ENCODE measurements around the gene RCCD1. TPM values are rescaled to one million over a fixed set of nuclear protein-coding genes. Genes with fewer than 3 reads are reported as not detected.
"Not testable (repeated sequence)": the region's sequence is repeated elsewhere in the genome, so short reads cannot be mapped to it uniquely, and the experiment has no call there.

Gene RCCD1
- total RNA-seq, 2 experiments from 2014 or later = 31.3 to 32.8 TPM

GRCh38 chr15:90912770-90913075 is 42.0 kb upstream of the RCCD1 start:
- Mint-ChIP-seq H3K4me3 (no peak overlapping the region), H3K4me1 (no peaks in the 10 kb centered on the region), H3K36me3 (ENCODE audit: low read depth) (peaks cover 78% of the 10 kb centered on the region), H3K27ac (no peak overlapping the region), H3K27me3 (no peaks in the 10 kb centered on the region), H3K9me3 (no peaks in the 10 kb centered on the region)
- DNase-seq = no peak
- ChIA-PET POLR2A (interaction anchor here (2.7 kb wide), 1 partner anchor 9 kb away, joined by 17 read pairs; the partner anchor contains the start of gene MAN2A2), CTCF (no interaction called here)

GRCh38 chr15:90913398-90913944 is 41.2 kb upstream of the RCCD1 start:
- Mint-ChIP-seq H3K9me3 (no peaks in the 10 kb centered on the region), H3K4me3 (no peak overlapping the region), H3K27ac (no peak overlapping the region), H3K36me3 (ENCODE audit: low read depth) (peaks cover 79% of the 10 kb centered on the region), H3K4me1 (no peaks in the 10 kb centered on the region), H3K27me3 (no peaks in the 10 kb centered on the region)
- CTCF ChIA-PET = interaction anchor here (1.6 to 1.8 kb wide), 2 partner anchors 18 to 21 kb away, joined by 3 to 10 read pairs; partner anchors contain the start of gene HDDC3
- POLR2A ChIA-PET = interaction anchor here (1.2 to 2.7 kb wide), 3 partner anchors 10 to 18 kb away, joined by 3 to 17 read pairs (median 5); partner anchors contain the start of gene MAN2A2
- DNase-seq = no peak

GRCh38 chr15:90914305-90915080 is 40.2 kb upstream of the RCCD1 start:
- Mint-ChIP-seq H3K4me1 (no peaks in the 10 kb centered on the region), H3K9me3 (no peaks in the 10 kb centered on the region), H3K27ac (no peak overlapping the region), H3K4me3 (no peak overlapping the region), H3K36me3 (ENCODE audit: low read depth) (peaks cover 80% of the 10 kb centered on the region), H3K27me3 (no peaks in the 10 kb centered on the region)
- DNase-seq = no peak
- CTCF ChIA-PET = interaction anchor here (1.1 to 1.8 kb wide), 3 partner anchors 17 to 28 kb away, joined by 3 to 10 read pairs (median 3); partner anchors contain the start of gene HDDC3
- POLR2A ChIA-PET = interaction anchor here (1.2 to 2.7 kb wide), 3 partner anchors 10 to 17 kb away, joined by 3 to 17 read pairs (median 5); partner anchors contain the start of gene MAN2A2

GRCh38 chr15:90915216-90915807 is 39.4 kb upstream of the RCCD1 start:
- Mint-ChIP-seq H3K36me3 (ENCODE audit: low read depth) (peaks cover 80% of the 10 kb centered on the region), H3K4me3 (no peak overlapping the region), H3K9me3 (no peaks in the 10 kb centered on the region), H3K27me3 (no peaks in the 10 kb centered on the region), H3K27ac (peak overlapping the region; percentile 21), H3K4me1 (no peaks in the 10 kb centered on the region)
- no peak for DNase-seq
- POLR2A ChIA-PET = interaction anchor here (2.7 kb wide), 1 partner anchor 12 kb away, joined by 17 read pairs; the partner anchor contains the start of gene MAN2A2
- CTCF ChIA-PET = interaction anchor here (1.8 kb wide), 1 partner anchor 17 kb away, joined by 10 read pairs; the partner anchor contains the start of gene HDDC3

GRCh38 chr15:90915808-90916440 is 38.8 kb upstream of the RCCD1 start:
- no peak overlapping the region for H3K27ac Mint-ChIP-seq
- no peak for DNase-seq
- H3K4me1 Mint-ChIP-seq = no peaks in the 10 kb centered on the region
- CTCF ChIA-PET = no interaction called here
- H3K36me3 Mint-ChIP-seq (ENCODE audit: low read depth) = peaks cover 81% of the 10 kb centered on the region
- H3K4me3 Mint-ChIP-seq = no peak overlapping the region
- POLR2A ChIA-PET = no interaction called here
- no peaks in the 10 kb centered on the region for H3K9me3 Mint-ChIP-seq
- no peaks in the 10 kb centered on the region for H3K27me3 Mint-ChIP-seq

- H3K36me3 Mint-ChIP-seq (ENCODE audit: low read depth) = peaks cover 82% of the 10 kb centered on the region
- H3K27me3 Mint-ChIP-seq = no peaks in the 10 kb centered on the region
- no peaks in the 10 kb centered on the region for H3K9me3 Mint-ChIP-seq
- ChIA-PET POLR2A (interaction anchor here (0.5 to 3.2 kb wide), 2 partner anchors 14 to 459 kb away, joined by 4 to 27 read pairs; partner anchors contain the start of gene HDDC3), CTCF (no interaction called here)
- no peak for DNase-seq
- no peak overlapping the region for H3K27ac Mint-ChIP-seq
- no peak overlapping the region for H3K4me3 Mint-ChIP-seq
- peaks cover 3% of the 10 kb centered on the region for H3K4me1 Mint-ChIP-seq
Observed at GRCh38 chr15:90916461-90916860, 38.2 kb upstream of the RCCD1 start.

GRCh38 chr15:90917569-90917968 is 37.1 kb upstream of the RCCD1 start:
- Mint-ChIP-seq H3K36me3 (ENCODE audit: low read depth) (peaks cover 86% of the 10 kb centered on the region), H3K9me3 (no peaks in the 10 kb centered on the region)
- CTCF ChIA-PET = no interaction called here

DNA sequence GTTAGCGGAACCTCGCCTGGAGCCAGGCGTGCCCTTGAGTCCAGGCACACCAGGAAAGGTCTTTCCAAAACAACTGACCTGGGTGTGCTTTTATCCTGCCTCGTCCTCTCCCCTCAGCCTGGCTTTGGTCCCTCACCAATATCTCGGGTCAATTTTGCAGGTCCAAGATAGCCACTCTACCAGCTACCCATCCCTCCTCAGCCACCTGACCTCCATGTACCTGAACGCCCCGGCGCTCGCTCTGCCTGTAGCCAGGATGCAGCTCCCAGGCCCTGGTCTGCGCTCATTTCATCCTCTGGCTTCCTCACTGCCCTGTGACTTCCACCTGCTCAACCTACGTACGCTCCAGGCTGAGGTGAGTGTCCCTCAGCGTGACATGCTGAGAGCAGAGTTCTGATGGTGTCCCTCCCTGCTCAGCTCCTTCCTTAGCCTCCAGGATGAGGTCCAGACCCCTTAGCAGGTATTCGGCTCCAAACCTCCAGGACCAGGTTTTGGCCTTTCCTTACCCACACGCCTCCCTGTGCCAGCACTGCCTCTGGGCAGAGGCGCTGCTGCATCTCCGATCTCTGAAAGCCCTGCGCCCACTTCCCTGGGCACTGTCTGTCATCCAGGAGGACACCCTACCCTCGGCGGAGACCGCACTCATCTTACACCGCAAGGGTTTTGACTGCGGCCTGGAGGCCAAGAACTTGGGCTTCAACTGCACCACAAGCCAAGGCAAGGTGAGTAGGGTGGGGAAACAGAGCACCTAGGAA is 36.5 kb upstream of the RCCD1 start:
- H3K9me3 Mint-ChIP-seq = no peaks in the 10 kb centered on the region
- POLR2A ChIA-PET = interaction anchor here (0.9 to 3.2 kb wide), 2 partner anchors 13 to 17 kb away, joined by 3 to 27 read pairs; partner anchors contain the start of genes HDDC3 and UNC45A
- H3K4me1 Mint-ChIP-seq = peaks cover 16% of the 10 kb centered on the region
- DNase-seq = no peak
- no peak overlapping the region for H3K4me3 Mint-ChIP-seq
- H3K36me3 Mint-ChIP-seq (ENCODE audit: low read depth) = peaks cover 81% of the 10 kb centered on the region
- no peaks in the 10 kb centered on the region for H3K27me3 Mint-ChIP-seq
- no peak overlapping the region for H3K27ac Mint-ChIP-seq
- CTCF ChIA-PET = interaction anchor here (1.2 to 1.9 kb wide), 3 partner anchors 14 to 16 kb away, joined by 3 to 7 read pairs (median 3); partner anchors contain the start of gene HDDC3

More at GRCh38 chr15:90917569-90917968, 37.1 kb upstream of the RCCD1 start:
- no peak for DNase-seq
- H3K27ac Mint-ChIP-seq = no peak overlapping the region
- H3K27me3 Mint-ChIP-seq = no peaks in the 10 kb centered on the region
- POLR2A ChIA-PET = interaction anchor here (3.2 kb wide), 1 partner anchor 13 kb away, joined by 27 read pairs; the partner anchor contains the start of gene HDDC3
- peaks cover 11% of the 10 kb centered on the region for H3K4me1 Mint-ChIP-seq
- no peak overlapping the region for H3K4me3 Mint-ChIP-seq

DNA sequence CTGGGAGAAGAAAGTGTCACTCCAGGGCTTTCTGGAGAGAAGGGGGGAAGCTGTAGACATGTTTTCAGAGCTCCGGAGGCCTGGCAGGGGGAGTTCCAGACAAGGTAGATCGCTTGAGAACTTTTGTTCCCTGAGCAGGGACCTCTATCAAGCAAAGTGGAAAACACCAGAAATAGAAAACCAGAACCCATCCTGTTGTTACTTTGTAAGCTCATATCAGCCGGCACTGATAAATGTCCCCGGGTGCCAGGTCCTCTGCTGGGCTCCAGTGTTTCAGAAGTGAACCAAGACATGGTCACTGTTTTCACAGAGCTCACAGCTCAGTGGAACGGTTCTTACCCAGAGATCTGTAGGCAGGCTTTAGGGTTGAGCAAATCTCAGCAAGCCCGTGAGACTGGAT is 35.8 kb upstream of the RCCD1 start:
- ChIA-PET POLR2A (interaction anchor here (0.9 to 3.2 kb wide), 2 partner anchors 12 to 17 kb away, joined by 3 to 27 read pairs; partner anchors contain the start of genes HDDC3 and UNC45A), CTCF (interaction anchor here (1.2 to 1.9 kb wide), 3 partner anchors 13 to 15 kb away, joined by 3 to 7 read pairs (median 3); partner anchors contain the start of gene HDDC3)
- H3K27me3 Mint-ChIP-seq = no peaks in the 10 kb centered on the region
- H3K4me3 Mint-ChIP-seq = no peak overlapping the region
- H3K4me1 Mint-ChIP-seq = peaks cover 22% of the 10 kb centered on the region
- H3K9me3 Mint-ChIP-seq = no peaks in the 10 kb centered on the region
- no peak overlapping the region for H3K27ac Mint-ChIP-seq
- DNase-seq = no peak
- peaks cover 80% of the 10 kb centered on the region for H3K36me3 Mint-ChIP-seq (ENCODE audit: low read depth)

GRCh38 chr15:90921887-90922286 is 32.8 kb upstream of the RCCD1 start:
- CTCF ChIA-PET = interaction anchor here (2.2 to 6.6 kb wide), 2 partner anchors 11 to 19 kb away, joined by 5 to 80 read pairs; partner anchors contain the start of genes HDDC3, MAN2A2 and UNC45A
- no peaks in the 10 kb centered on the region for H3K9me3 Mint-ChIP-seq
- peak overlapping the region; percentile 18 for H3K27ac Mint-ChIP-seq
- H3K36me3 Mint-ChIP-seq (ENCODE audit: low read depth) = peaks cover 67% of the 10 kb centered on the region
- no peak for DNase-seq
- H3K4me3 Mint-ChIP-seq = no peak overlapping the region
- no peaks in the 10 kb centered on the region for H3K27me3 Mint-ChIP-seq
- peaks cover 41% of the 10 kb centered on the region for H3K4me1 Mint-ChIP-seq
- POLR2A ChIA-PET = interaction anchor here (2.0 to 4.7 kb wide), 3 partner anchors 9 to 18 kb away, joined by 17 to 35 read pairs (median 21); partner anchors contain the start of genes HDDC3, MAN2A2 and UNC45A

DNA sequence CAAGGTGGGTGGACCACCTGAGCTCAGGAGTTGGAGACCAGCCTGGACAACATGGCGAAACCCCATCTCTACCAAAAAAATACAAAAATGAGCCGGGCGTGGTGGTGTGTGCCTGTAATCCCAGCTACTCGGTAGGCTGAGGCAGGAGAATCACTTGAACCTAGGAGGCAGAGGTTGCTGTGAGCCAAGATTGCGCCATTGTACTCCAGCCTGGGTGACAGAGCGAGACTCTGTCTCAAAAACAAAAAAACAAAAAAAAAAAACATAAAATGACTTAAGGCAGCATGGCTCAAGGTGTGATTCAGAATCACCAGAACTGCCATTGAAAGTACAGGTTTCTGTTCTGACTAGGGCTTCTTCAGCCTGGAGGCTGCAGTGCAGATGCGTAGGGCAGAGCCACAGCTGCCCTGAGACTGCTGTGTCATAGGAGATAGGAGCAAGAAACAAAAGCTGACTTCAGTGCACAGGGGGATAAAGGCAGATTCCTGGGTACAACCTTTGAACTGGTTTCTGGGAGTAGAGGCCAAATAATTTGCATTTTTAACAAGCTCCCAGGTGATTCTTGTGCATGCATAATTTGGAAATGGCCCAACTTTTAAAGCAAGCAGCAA is 31.9 kb upstream of the RCCD1 start:
- Mint-ChIP-seq H3K4me1 (peaks cover 41% of the 10 kb centered on the region), H3K36me3 (ENCODE audit: low read depth) (peaks cover 57% of the 10 kb centered on the region), H3K27ac (peak overlapping the region; percentile 77)
- H3K27me3 Mint-ChIP-seq, H3K9me3 Mint-ChIP-seq, H3K4me3 Mint-ChIP-seq: not testable (repeated sequence)
- DNase-seq = peak; percentile 34
- ChIA-PET CTCF (interaction anchor here (0.7 to 6.6 kb wide), 4 partner anchors 10 to 893 kb away, joined by 3 to 80 read pairs (median 6); partner anchors contain the start of genes HDDC3, MAN2A2 and UNC45A), POLR2A (interaction anchor here (0.7 to 4.7 kb wide), 5 partner anchors 9 to 37 kb away, joined by 3 to 35 read pairs (median 17); partner anchors contain the start of genes HDDC3, MAN2A2 and UNC45A)

Measured in activated CD4-positive, alpha-beta memory T cell treated with anti-CD3 and anti-CD28 coated beads, Interleukin-2, amount 10 ng/mL, durations not matched to agents 7 days and 5 days (primary cell).